Neural progenitor cell (in vitro differentiated cells): ENCODE data around the gene ZNRF1. TPM values are rescaled to one million over a fixed set of nuclear protein-coding genes. Genes with fewer than 3 reads are reported as not detected.

ENCODE experiments used
- DNase-seq: peaks from one replicate; pipeline ENCODE4 v3.0.0-alpha.2; 2016; ENCODE audit warnings: low spot score
- H2AFZ ChIP-seq: fragments of 200-600 bp; sonication (generic); replicated peaks from 2 replicates; pipeline ENCODE4 v1.6.1; 2016; ENCODE audit warnings: antibody characterized with exemption
- H3F3A ChIP-seq: fragments of 200-600 bp; sonication (generic); 2 replicates; pipeline ENCODE4 v1.6.1; 2016; ENCODE audit warnings: antibody characterized with exemption, low read depth
- H3K27ac ChIP-seq: fragments of 200-600 bp; sonication (generic); 2 replicates; pipeline ENCODE4 v1.5.1; 2016; ENCODE audit warnings: mild to moderate bottlenecking
- H3K27me3 ChIP-seq: fragments of 200-600 bp; sonication (generic); 2 replicates; pipeline ENCODE4 v1.6.1; 2016; ENCODE audit warnings: mild to moderate bottlenecking, moderate library complexity
- H3K36me3 ChIP-seq: fragments of 200-600 bp; sonication (generic); 2 replicates; pipeline ENCODE4 v1.5.1; 2016
- H3K4me1 ChIP-seq: fragments of 200-600 bp; sonication (generic); 2 replicates; pipeline ENCODE4 v1.6.1; 2016; ENCODE audit warnings: mixed run types
- H3K4me2 ChIP-seq: fragments of 200-600 bp; sonication (generic); 2 replicates; pipeline ENCODE4 v1.6.1; 2016
- H3K4me3 ChIP-seq: fragments of 200-600 bp; sonication (generic); 2 replicates; pipeline ENCODE4 v1.5.1; 2016
- H3K79me2 ChIP-seq: fragments of 200-600 bp; sonication (generic); 2 replicates; pipeline ENCODE4 v1.6.1; 2016; ENCODE audit warnings: low read depth
- H3K9ac ChIP-seq: fragments of 200-600 bp; sonication (generic); 2 replicates; pipeline ENCODE4 v1.6.1; 2016
- H3K9me3 ChIP-seq: fragments of 200-600 bp; sonication (generic); 2 replicates; pipeline ENCODE4 v1.5.1; 2016; ENCODE audit warnings: low read depth
- H4K20me1 ChIP-seq: fragments of 200-600 bp; sonication (generic); 2 replicates; pipeline ENCODE4 v1.6.1; 2016; ENCODE audit warnings: low read depth
- H3K27ac Mint-ChIP-seq: 3 replicates; pipeline ENCODE4 v1.8.0; 2021; ENCODE audit warnings: mixed read lengths
- H3K27me3 Mint-ChIP-seq: 2 replicates; pipeline ENCODE4 v1.8.0; 2022; ENCODE audit warnings: low read depth, mild to moderate bottlenecking, inconsistent platforms, moderate library complexity, mixed read lengths; ENCODE audit not compliant: insufficient read depth
- H3K36me3 Mint-ChIP-seq: 3 replicates; pipeline ENCODE4 v1.8.0; 2021; ENCODE audit warnings: mixed read lengths
- H3K4me1 Mint-ChIP-seq: 3 replicates; pipeline ENCODE4 v1.8.0; 2021; ENCODE audit warnings: mixed read lengths
- H3K4me3 Mint-ChIP-seq: 3 replicates; pipeline ENCODE4 v1.8.0; 2021; ENCODE audit warnings: mild to moderate bottlenecking, moderate library complexity, mixed read lengths
- H3K9me3 Mint-ChIP-seq: 3 replicates; pipeline ENCODE4 v1.8.0; 2020; ENCODE audit warnings: mixed read lengths
- CTCF ChIP-seq: fragments of 200-600 bp; sonication (generic); IDR thresholded peaks from 2 replicates; pipeline ENCODE4 v1.5.1; 2017; ENCODE audit warnings: antibody characterized with exemption, mild to moderate bottlenecking
- EZH2 ChIP-seq: fragments of 200-600 bp; sonication (generic); IDR thresholded peaks from 2 replicates; pipeline ENCODE4 v1.6.1; 2017; ENCODE audit warnings: antibody characterized with exemption, mild to moderate bottlenecking, moderate library complexity
- EZH2phosphoT487 ChIP-seq: fragments of 200-600 bp; sonication (generic); IDR thresholded peaks from 2 replicates; pipeline ENCODE4 v1.6.1; 2017; ENCODE audit warnings: antibody characterized with exemption
- total RNA-seq: library from RNA; depleted of rRNA; stranded (reverse); fragments of >200 nt; gene quantifications from 2 replicates; pipeline ENCODE4 v1.2.3, GENCODE V29; 2015; ENCODE audit warnings: low replicate concordance

ZNRF1 gene
- total RNA-seq, 1 donor from 2014 or later = 9.3 TPM

DNA sequence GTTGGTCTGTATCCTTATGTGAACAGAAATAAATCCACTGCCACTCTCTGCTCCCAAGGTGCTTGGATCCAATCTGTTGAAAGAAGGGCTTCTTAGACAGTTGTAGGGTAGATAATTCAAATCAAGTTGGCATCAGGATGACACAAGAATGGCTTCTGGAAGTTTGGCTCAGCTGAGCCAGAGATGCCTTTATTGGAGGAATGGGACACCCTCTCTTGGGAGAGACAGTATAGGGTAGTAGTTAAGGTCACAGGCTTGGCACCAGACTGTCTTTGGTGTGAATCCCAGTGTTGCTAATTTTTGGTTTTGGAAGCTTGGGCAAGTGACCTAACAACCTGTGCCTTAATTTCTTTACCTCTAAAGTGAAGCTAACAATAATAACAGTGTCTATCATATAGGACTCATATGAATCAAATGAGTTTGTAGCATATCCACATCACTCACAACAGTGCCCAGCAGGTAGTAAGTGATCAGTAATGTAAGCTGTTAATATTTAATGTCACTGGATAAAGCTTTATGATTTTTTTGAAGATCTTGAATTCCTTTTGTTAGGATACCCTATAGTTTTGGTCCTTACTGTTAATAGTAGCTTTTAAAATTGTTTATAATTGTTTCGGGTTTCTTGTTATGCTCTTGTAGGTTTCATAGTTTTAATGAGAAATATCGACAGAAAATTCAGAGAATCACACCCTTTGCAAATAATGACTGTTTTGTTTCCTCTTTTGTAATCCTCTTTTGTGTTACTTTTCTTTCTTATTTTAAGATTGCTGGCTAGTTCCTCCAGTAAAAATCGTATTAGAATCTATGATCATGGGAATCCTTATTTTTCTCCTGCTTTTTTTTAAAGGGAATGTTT lies 19.1 kb downstream of the ZNRF1 start:
- no peak for TF ChIP-seq EZH2phosphoT487
- no peak for TF ChIP-seq EZH2
- TF ChIP-seq CTCF = no peak
- H3K9me3 ChIP-seq = no peaks in the 10 kb centered on the region
- peaks cover 6% of the 10 kb centered on the region for H4K20me1 ChIP-seq
- Mint-ChIP-seq H3K9me3 (peaks cover 36% of the 10 kb centered on the region), H3K4me3 (no peak overlapping the region), H3K27me3 (peaks cover 8% of the 10 kb centered on the region), H3K27ac (no peak overlapping the region), H3K36me3 (peaks cover 39% of the 10 kb centered on the region), H3K4me1 (no peaks in the 10 kb centered on the region)
- no peak overlapping the region for H3K27ac ChIP-seq
- no peak overlapping the region for H3K4me3 ChIP-seq
- H3K27me3 ChIP-seq = no peaks in the 10 kb centered on the region
- no peaks in the 10 kb centered on the region for H3F3A ChIP-seq
- no peaks in the 10 kb centered on the region for H3K4me1 ChIP-seq
- no peak overlapping the region for H3K9ac ChIP-seq
- DNase-seq = no peak
- no peak overlapping the region for H2AFZ ChIP-seq
- peaks cover 100% of the 10 kb centered on the region for H3K79me2 ChIP-seq
- H3K36me3 ChIP-seq = peaks cover 3% of the 10 kb centered on the region
- no peak overlapping the region for H3K4me2 ChIP-seq

DNA sequence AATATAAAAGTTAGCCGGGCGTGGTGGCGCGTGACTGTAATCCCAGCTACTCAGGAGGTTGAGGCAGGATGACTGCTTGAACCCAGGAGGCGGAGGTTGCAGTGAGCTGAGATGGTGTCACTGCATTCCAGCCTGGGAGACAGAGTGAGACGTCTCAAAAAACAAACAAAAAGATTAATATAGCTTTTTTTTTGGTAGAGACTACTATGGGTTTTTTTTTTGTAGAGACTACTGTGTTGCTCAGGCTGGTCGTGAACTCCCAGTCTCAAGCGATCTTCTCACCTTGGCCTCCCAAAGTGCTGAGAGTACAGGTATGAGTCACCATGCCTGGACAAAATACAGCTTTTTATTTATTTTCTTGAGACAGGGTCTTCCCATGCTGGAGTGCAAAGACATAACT lies 20.2 kb downstream of the ZNRF1 start:
- Histone ChIP-seq H3K36me3 (peaks cover 3% of the 10 kb centered on the region), H3K79me2 (peaks cover 100% of the 10 kb centered on the region)

DNA sequence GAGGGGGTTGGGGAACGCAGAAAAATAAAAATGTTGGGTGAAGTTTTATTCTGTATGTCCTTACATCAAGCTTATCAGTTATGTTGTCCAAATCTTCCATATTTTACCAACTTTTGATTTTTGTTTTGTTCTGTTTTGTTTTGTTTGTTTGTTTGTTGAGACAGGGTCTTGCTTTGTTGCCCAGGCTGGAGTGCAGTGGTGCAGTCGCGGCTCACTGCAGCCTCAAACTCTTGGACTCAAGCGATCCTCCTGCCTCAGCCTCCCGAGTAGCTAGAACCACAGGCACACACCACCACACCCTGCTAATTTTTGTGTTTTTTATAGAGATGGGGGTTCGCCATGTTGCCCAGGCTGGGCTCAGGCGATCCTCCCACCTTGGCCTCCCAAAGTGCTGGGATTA lies 20.8 kb downstream of the ZNRF1 start:
- H3K27me3 ChIP-seq = no peaks in the 10 kb centered on the region
- H3K4me2 ChIP-seq = no peak overlapping the region
- H3K9me3 ChIP-seq = no peaks in the 10 kb centered on the region
- TF ChIP-seq CTCF (no peak), EZH2phosphoT487 (no peak), EZH2 (no peak)
- Mint-ChIP-seq H3K27me3 (peaks cover 8% of the 10 kb centered on the region), H3K9me3 (peaks cover 40% of the 10 kb centered on the region), H3K27ac (no peak overlapping the region), H3K4me3 (no peak overlapping the region), H3K4me1 (peaks cover 3% of the 10 kb centered on the region), H3K36me3 (peaks cover 43% of the 10 kb centered on the region)
- peaks cover 100% of the 10 kb centered on the region for H3K79me2 ChIP-seq
- no peak for DNase-seq
- H2AFZ ChIP-seq = no peak overlapping the region
- no peak overlapping the region for H3K27ac ChIP-seq
- peaks cover 3% of the 10 kb centered on the region for H3K36me3 ChIP-seq
- H3F3A ChIP-seq = no peaks in the 10 kb centered on the region
- H3K9ac ChIP-seq = no peak overlapping the region
- peaks cover 6% of the 10 kb centered on the region for H4K20me1 ChIP-seq
- H3K4me3 ChIP-seq = no peak overlapping the region
- no peaks in the 10 kb centered on the region for H3K4me1 ChIP-seq

More for the DNA sequence above, 20.2 kb downstream of the ZNRF1 start:
- Mint-ChIP-seq H3K4me3 (no peak overlapping the region), H3K9me3 (peaks cover 40% of the 10 kb centered on the region), H3K36me3 (peaks cover 42% of the 10 kb centered on the region), H3K27me3 (peaks cover 8% of the 10 kb centered on the region), H3K4me1 (no peaks in the 10 kb centered on the region), H3K27ac (no peak overlapping the region)
- Histone ChIP-seq H3K9me3 (no peaks in the 10 kb centered on the region), H3K27ac (no peak overlapping the region), H3K9ac (no peak overlapping the region), H3F3A (no peaks in the 10 kb centered on the region), H3K4me1 (no peaks in the 10 kb centered on the region), H3K4me3 (no peak overlapping the region), H4K20me1 (peaks cover 6% of the 10 kb centered on the region), H2AFZ (no peak overlapping the region), H3K27me3 (no peaks in the 10 kb centered on the region), H3K4me2 (no peak overlapping the region)
- no peak for TF ChIP-seq EZH2
- TF ChIP-seq EZH2phosphoT487 = no peak
- no peak for TF ChIP-seq CTCF
- no peak for DNase-seq
